Frontal cortex (tissue), 1 donor: ENCODE results near the gene FGD2. TPM values are rescaled to one million over a fixed set of nuclear protein-coding genes. Genes with fewer than 3 reads are reported as not detected.

ENCODE experiments used
- total RNA-seq: library from RNA; depleted of rRNA; stranded (reverse); fragments of >200 nt; gene quantifications from one replicate; pipeline ENCODE4 v1.2.3, GENCODE V29; 2014

The FGD2 gene
- total RNA-seq, 1 donor from 2014 or later, result 0.82 TPM

Other genes starting within 250 kb of the FGD2 start
- gene CPNE5, start 166.2 kb upstream of the FGD2 start, total RNA-seq, result 12.6 TPM
- 40.8 TPM for gene PPIL1, start 130.9 kb upstream of the FGD2 start, total RNA-seq
- 28.9 TPM for gene C6orf89, start 119.7 kb upstream of the FGD2 start, total RNA-seq
- gene PI16, start 50.9 kb upstream of the FGD2 start, total RNA-seq, result under 0.01 TPM
- gene MTCH1, start 19.5 kb upstream of the FGD2 start, total RNA-seq, result 152 TPM
- 20.4 TPM for gene PIM1, start 164.5 kb downstream of the FGD2 start, total RNA-seq